Measurements from ENCODE around the gene CTDSP1.

CTDSP1 gene

GRCh38 chr2:218427741-218428140 lies 28.1 kb downstream of the CTDSP1 start:
- no peak for DNase-seq (ENCODE audit: low read depth)

DNA sequence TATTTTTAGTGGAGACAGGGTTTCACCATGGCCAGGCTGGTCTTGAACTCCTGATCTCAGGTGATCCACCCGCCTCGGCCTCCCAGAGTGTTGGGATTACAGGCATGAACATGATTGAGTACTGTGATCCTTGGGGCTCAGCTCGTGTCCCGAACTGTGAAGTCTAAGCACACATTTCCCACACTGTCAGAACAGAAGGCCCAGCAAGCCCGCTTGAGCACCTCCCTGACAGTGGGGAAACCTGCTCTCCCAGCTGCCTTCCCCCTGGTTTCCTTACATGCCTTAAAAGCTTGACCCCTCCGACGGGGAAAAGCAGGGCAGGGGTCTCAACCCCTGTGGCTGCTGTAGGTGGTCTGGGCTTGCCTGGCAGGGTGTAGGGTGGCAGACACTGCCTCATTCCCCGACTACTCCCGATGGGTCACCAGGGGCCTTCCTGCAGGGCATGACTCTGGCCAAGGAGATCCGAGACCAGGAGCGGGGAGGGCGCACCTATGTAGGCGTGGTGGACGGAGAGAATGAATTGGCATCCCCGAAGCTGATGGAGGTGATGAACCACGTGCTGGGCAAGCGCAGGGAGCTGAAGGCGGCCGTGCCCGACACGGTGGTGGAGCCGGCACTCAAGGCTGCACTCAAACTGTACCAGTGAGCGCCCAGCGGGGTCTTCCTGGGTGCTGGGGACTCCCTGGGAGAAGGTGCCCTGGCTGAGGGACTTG lies 29.3 kb downstream of the CTDSP1 start:
- no peak for DNase-seq (ENCODE audit: low read depth)

- DNase-seq (ENCODE audit: low read depth): no peak
Observed at GRCh38 chr2:218429911-218430692, 30.4 kb downstream of the CTDSP1 start.

GRCh38 chr2:218430721-218431120 lies 31.1 kb downstream of the CTDSP1 start:
- no peak for DNase-seq (ENCODE audit: low read depth)

DNA sequence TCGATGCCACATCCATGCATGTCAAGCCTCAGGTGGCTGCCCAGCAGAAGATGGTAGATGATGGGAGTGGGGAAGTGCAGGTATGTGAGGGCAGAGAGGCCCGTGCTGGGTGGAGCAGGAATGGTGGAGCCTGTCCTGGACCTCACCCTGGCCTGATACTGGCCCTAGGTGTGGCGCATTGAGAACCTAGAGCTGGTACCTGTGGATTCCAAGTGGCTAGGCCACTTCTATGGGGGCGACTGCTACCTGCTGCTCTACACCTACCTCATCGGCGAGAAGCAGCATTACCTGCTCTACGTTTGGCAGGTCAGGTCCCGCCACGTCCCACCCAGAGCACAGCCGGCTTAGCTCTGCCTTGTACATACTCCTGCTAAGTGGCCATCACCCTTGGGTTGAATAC lies 32.2 kb downstream of the CTDSP1 start:
- no peak for DNase-seq (ENCODE audit: low read depth)

- no peak for DNase-seq (ENCODE audit: low read depth)
Observed at GRCh38 chr2:218432676-218433365, 33.2 kb downstream of the CTDSP1 start.

- DNase-seq (ENCODE audit: low read depth): no peak
Observed at GRCh38 chr2:218434456-218434855, 34.8 kb downstream of the CTDSP1 start.

GRCh38 chr2:218435003-218435982 lies 35.6 kb downstream of the CTDSP1 start:
- DNase-seq (ENCODE audit: low read depth): no peak

GRCh38 chr2:218436992-218437391 lies 37.3 kb downstream of the CTDSP1 start:
- no peak for DNase-seq (ENCODE audit: low read depth)

DNA sequence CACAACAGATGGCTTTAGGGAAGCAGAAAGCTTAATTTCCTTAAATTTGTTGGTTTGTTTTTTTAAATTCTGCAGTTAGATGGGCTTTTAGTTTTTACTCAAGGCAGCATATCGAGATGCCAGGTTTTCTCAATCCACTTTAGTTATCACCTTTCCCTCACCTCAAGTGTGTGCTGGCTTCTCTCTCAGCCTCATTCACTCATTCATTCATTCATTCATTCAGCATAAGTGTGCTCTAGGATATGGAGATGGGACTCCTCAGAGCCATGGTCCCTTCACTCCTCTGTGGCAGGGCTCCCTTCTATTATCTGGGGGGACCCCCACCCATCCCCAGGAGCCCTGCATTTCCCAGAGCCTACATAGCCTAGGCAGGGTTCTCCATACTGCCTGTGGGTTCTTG lies 38.3 kb downstream of the CTDSP1 start:
- no peak for DNase-seq (ENCODE audit: low read depth)

GRCh38 chr2:218438596-218438995 lies 38.9 kb downstream of the CTDSP1 start:
- DNase-seq (ENCODE audit: low read depth): no peak

GRCh38 chr2:218444692-218445357 lies 45.2 kb downstream of the CTDSP1 start:
- no peak for DNase-seq (ENCODE audit: low read depth)

DNA sequence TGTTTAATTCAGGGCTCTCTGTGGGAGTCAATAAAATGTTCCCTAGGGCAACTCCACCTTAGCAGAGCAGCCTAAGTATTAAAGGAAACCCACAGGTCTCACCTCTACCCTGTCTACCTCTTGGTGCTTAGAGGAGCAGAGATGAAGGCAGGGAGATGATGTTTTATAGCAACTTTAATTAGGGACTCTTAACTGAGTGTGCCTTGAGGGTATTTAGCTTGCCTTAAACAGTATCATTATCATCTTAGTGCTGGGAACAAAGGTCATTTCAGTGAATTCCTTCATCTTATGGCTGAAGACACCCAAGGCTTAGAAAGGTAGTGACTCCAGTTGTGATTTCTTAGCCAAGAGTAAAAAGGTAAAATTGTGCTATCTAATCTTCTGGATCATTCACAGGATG lies 45.9 kb downstream of the CTDSP1 start:
- no peak for DNase-seq (ENCODE audit: low read depth)

- no peak for DNase-seq (ENCODE audit: low read depth)
Observed at GRCh38 chr2:218446547-218446946, 46.9 kb downstream of the CTDSP1 start.

DNA sequence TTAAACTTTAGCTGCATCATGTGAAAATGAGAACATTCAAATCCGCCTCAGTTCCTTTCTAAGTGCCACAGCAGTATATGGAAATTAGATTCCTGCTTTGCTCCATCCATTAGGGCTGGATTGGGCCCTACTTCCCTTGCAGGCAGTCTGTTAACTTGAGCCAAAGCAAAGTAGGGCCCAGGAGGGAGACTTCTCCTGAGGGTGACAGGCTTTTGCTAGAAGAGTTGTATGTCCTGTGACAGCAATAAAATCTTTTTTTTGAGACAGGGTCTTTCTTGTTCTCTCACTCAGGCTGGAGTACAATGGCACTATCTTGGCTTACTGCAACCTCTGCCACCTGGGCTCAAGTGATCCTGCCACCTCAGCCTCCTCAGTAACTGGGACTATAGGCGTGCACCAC lies 47.4 kb downstream of the CTDSP1 start:
- no peak for DNase-seq (ENCODE audit: low read depth)

- DNase-seq (ENCODE audit: low read depth): no peak
Observed at GRCh38 chr2:218448934-218449333, 49.3 kb downstream of the CTDSP1 start.

GRCh38 chr2:218452079-218452478 lies 52.4 kb downstream of the CTDSP1 start:
- no peak for DNase-seq (ENCODE audit: low read depth)
